ENCODE data around the gene ACLY. TPM values are rescaled to one million over a fixed set of nuclear protein-coding genes. Genes with fewer than 3 reads are reported as not detected.
"Not testable (repeated sequence)": the region's sequence is repeated elsewhere in the genome, so short reads cannot be mapped to it uniquely, and the experiment has no call there.

Gene ACLY
- total and polyA plus RNA-seq, 8 donors, result 73.0 to 204 (median 87.3) TPM

DNA sequence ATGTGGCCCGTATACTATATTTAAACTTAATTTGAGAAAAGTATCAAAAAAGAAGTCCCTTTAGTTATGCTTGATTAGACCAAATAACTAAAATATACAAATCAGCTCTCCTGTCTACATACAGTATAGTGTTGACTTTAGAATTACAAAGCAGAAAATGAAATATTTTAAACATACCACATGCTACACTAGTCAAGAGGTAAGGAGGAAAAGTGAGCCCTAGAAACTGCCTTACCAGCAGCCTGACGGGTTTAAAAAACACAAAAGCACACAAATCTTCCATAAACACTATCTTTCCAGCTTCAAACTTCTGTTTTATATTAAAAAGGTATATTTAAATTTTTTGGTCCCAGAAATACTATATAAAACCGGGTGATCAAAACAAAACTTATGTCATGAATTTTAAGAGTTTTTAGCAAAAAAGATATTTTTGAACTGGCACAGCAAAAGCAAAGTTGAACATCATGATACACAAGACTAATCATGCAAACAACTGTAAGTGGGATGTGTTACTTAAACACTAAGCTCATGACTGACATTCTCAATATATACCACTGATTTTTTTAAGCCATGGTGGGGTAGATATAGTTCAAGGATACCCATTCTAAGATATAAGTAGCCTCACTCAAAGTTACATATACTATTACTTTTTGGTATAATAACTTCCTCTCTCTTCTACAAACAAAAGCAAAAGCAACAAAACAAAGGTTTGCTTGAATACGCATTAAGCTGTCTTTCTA lies 69.3 kb downstream of the ACLY start:
- H3K4me3 ChIP-seq, result no peak overlapping the region
- no peak overlapping the region for H3K27ac ChIP-seq
- DNase-seq (no peak), ATAC-seq (no peak)
- no peaks in the 10 kb centered on the region for H3K9me3 ChIP-seq
- TF ChIP-seq CTCF (IDR thresholded peaks at IDR 0.05), result no peak
- H3K36me3 ChIP-seq, result peaks cover 0 to 22% of the 10 kb centered on the region in 2 donors
- intact Hi-C loops (cut with DNase I), result no loop called here
- H3K27me3 ChIP-seq, result no peaks in the 10 kb centered on the region
- H3K4me1 ChIP-seq, result no peaks in the 10 kb centered on the region

GRCh38 chr17:41848788-41849187 lies 70.0 kb downstream of the ACLY start:
- no peak for DNase-seq
- no peaks in the 10 kb centered on the region for H3K27me3 ChIP-seq
- TF ChIP-seq CTCF (IDR thresholded peaks at IDR 0.05), result no peak
- no peaks in the 10 kb centered on the region for H3K9me3 ChIP-seq
- no peak overlapping the region for H3K27ac ChIP-seq
- intact Hi-C loops (cut with DNase I), result no loop called here
- peaks cover 0 to 15% of the 10 kb centered on the region in 2 donors for H3K36me3 ChIP-seq
- ATAC-seq, result no peak
- H3K4me3 ChIP-seq, result no peak overlapping the region
- H3K4me1 ChIP-seq, result no peaks in the 10 kb centered on the region

DNA sequence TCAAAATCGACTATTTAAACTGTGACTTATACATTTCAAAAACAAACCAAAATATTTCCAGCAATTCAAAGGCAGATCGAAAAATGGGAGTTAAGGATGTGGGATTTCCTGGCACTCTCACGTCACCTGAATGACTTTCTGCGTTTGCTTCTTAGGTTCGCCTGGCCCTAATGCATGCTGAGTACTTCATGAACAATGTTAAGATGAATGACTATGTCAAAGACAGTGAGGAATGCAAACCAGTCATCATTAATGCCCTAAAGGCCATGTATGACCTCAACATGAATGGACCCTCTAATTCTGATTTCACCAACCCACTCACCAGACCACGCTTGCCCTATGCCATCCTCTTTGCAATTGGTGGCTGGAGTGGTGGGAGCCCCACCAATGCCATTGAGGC lies 73.8 kb downstream of the ACLY start:
- Histone ChIP-seq H3K27me3 (no peaks in the 10 kb centered on the region), H3K27ac (no peak overlapping the region), H3K4me1 (no peaks in the 10 kb centered on the region), H3K4me3 (no peak overlapping the region), H3K9me3 (no peaks in the 10 kb centered on the region), H3K36me3 (peaks cover 0 to 7% of the 10 kb centered on the region in 2 donors)
- TF ChIP-seq CTCF (IDR thresholded peaks at IDR 0.05), result no peak
- ATAC-seq, result no peak
- intact Hi-C loops (cut with DNase I), result no loop called here
- DNase-seq, result no peak

- H3K27me3 ChIP-seq; H3K27ac ChIP-seq; intact Hi-C loops (cut with DNase I); ATAC-seq; DNase-seq; H3K9me3 ChIP-seq; H3K36me3 ChIP-seq; H3K4me3 ChIP-seq; H3K4me1 ChIP-seq: not testable (repeated sequence)
These were observed 78.0 kb downstream of the ACLY start for GRCh38 chr17:41840781-41841180.

DNA sequence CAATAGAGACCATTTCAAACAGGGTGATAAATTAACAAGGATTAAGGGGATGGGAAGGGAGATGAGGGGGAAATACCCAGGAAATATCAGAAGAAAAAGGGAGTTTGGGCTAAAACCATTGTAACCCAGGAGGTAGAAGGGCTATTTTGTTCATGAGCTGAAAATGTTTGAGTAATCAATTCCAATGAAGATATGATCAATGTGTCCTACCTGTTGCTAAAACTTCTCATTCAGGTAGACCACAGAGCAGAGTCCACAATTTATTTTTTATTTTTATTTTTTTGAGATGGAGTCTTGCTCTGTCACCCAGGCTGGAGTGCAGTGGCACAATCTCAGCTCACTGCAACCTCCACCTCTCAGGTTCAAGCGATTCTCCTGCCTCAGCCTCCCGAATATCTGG lies 79.3 kb downstream of the ACLY start:
- Histone ChIP-seq H3K4me1 (peaks cover 4 to 15% of the 10 kb centered on the region in 2 donors), H3K27me3 (peaks cover 0 to 14% of the 10 kb centered on the region in 2 donors)
- H3K36me3 ChIP-seq; H3K4me3 ChIP-seq; intact Hi-C loops (cut with DNase I); ATAC-seq; H3K9me3 ChIP-seq; DNase-seq; H3K27ac ChIP-seq: not testable (repeated sequence)

DNA sequence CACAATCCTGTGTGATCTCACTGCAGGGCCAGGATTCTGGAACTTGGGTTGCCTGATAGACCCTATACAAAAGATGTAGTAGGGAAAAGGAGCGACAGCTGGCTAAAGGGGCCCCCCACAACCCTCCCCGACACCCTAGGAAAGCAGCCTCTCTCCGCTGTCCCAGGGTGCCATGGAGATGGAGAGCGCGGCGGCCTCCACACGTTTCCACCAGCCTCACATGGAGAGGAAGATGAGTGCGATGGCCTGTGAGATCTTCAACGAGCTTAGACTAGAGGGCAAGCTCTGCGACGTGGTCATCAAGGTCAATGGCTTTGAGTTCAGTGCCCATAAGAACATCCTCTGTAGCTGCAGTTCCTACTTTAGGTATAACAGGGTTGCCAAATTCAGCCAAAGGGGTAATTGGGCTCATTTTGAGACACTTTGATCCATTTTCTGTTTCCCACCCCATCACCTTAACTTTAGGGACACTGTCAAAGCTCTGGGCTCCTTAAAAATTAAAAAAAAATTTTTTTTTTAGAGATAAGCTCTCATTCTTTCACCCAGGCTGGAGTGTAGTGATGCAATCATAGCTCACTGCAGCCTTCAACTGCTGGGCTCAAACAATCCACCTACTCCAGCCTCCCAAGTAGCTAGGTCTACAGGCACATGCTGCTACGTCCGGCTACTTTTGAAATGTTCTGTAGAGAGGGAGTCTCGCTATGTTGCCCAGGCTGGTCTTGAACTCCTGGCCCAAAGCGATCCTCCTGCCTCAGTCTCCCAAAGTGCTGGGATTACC lies 80.8 kb downstream of the ACLY start, which contains the start of gene KLHL10:
TSS of gene KLHL10 (plus strand) at position 65 of the 778 bp plus-strand sequence. CDS start at position 173, 108 bp downstream.
- TF ChIP-seq CTCF (IDR thresholded peaks at IDR 0.05), result no peak
- no peak within 1 kb of the TSS for H3K27ac ChIP-seq
- peak within 1 kb of the TSS; percentile 71 to 90 for H3K4me3 ChIP-seq
- ATAC-seq (no peak), DNase-seq (no peak)
- peaks cover 0 to 14% of the 10 kb centered on the region in 2 donors for H3K27me3 ChIP-seq
- peaks cover 4 to 15% of the 10 kb centered on the region in 2 donors for H3K4me1 ChIP-seq
- no peaks in the 10 kb centered on the region for H3K9me3 ChIP-seq
- intact Hi-C loops (cut with DNase I), result no loop called here
- no peaks in the 10 kb centered on the region for H3K36me3 ChIP-seq
